ENCODE results near the gene BANF1.
"Not testable (repeated sequence)": the region's sequence is repeated elsewhere in the genome, so short reads cannot be mapped to it uniquely, and the experiment has no call there.

Gene BANF1

DNA sequence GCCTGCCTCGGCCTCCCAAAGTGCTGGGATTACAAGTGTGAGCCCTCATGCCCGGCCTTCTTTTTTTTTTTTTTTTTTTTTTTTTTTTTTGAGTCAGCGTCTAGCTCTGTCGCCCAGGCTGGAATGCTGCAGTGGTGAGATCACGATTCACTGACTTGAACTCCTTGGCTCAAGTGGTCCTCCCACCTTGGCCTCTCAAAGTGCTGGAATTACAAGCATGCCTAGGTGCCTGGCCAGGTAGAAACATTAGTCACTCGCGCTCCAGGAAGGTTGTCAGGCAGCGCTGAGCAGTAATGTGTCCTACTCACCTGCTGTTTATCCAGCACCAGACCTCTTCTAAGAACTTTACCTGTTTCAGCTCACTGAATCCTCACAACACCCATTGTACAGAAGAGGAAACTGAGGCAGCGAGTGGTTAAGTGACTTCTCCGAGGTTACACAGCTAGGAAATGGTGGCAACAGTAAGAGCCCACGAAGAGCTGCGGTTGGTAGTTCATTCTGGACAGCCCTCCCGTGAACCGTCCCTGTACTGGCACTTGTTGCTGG lies 9.0 kb downstream of the BANF1 start:
- peak; percentile 99 for DNase-seq (ENCODE audit: low spot score)

GRCh38 chr11:66011785-66012303 lies 9.5 kb downstream of the BANF1 start, which contains the start of gene CST6:
TSS of gene CST6 (plus strand) at chr11:66012008. CDS start at chr11:66012045, 37 bp downstream.
- peak; percentile 38 for DNase-seq (ENCODE audit: low spot score)

DNA sequence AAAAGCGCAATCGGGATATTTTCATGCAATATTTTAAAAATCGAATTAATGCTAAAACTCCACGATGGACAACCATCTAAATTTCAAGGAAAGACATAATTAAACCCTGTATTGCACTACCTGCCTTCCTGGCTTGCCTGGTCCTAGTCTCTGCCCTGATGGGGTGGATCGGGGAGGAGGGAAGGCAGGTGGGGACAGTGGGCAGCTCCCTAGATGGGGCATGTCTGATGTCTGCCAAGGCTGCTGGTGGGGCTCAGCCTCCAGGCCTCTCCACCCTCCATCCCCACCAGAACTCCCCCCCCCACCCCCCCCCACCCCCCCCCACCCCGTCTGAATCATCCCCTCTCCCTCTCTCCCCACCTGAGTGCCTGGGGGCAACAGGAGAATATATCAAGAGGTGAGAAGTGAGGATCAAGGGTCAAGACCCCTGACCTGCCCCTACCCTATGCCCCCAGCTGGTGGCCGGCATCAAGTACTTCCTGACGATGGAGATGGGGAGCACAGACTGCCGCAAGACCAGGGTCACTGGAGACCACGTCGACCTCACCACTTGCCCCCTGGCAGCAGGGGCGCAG lies 10.2 kb downstream of the BANF1 start:
- peak; percentile 20 for DNase-seq (ENCODE audit: low spot score)

- DNase-seq (ENCODE audit: low spot score) = peak; percentile 84
These were observed 10.9 kb downstream of the BANF1 start for GRCh38 chr11:66012946-66013761.

DNA sequence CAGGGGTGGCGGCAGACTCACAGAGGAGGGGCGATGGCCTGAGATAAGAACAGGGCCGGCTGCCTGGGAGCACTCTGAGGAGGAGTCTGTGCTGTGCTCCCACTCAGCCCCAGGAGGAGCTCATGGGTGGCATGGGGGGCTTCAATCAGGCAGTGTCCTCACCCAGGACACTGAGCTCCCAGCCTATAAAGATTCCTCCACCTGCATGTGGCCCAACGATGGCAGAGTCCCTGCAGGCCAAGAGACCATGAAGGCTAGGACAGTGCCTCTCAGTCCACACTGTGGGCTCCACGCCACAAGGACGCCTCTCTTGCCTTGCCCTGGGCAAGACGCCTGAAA lies 11.4 kb downstream of the BANF1 start:
- DNase-seq (ENCODE audit: low spot score) = no peak

GRCh38 chr11:66014804-66015453 lies 12.6 kb downstream of the BANF1 start:
- peak; percentile 38 for DNase-seq (ENCODE audit: low spot score)

GRCh38 chr11:66015454-66015881 lies 13.2 kb downstream of the BANF1 start:
- DNase-seq (ENCODE audit: low spot score) = peak; percentile 93

DNA sequence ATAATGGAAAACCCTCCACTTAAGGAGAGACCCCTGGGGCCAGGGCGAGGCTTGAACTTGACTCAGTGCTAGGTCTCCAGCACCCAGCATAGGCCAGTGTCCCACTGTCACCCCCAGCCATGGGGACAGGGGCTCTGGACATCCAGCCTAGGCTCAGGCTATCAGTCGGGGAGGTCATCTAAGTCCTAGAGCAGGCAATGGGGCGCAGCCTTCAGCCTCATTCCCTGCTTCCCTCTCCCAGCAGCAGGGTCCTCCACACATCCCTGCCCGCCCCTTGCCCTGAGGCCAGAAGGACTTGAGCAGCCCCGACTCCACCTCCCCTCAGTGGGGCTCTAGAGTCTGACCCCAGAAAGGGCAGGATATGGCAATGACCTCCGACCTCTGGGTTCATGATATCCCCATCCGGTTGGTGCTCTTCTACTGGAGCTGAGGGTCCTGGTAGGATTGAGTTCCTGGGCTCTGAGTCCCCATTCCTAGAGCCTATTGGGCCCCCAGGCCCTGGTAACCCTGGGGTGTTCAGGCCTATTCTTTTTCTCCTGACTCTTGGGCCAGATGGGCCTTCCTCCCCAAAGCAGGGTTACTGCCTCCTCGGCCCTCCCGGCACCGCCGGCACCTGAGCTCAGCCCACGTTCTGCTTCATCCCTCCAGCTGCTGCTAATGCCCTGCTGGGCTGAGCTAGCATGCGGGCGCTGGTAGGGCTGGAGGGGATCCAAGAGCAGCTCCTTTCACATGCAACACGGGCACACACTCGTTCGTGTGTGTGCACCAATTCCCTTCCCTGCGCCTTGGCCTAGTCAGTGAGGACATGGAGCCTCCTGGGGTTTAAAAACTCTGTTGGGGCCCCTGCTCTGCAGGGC lies 13.9 kb downstream of the BANF1 start:
- no peak for DNase-seq (ENCODE audit: low spot score)

DNA sequence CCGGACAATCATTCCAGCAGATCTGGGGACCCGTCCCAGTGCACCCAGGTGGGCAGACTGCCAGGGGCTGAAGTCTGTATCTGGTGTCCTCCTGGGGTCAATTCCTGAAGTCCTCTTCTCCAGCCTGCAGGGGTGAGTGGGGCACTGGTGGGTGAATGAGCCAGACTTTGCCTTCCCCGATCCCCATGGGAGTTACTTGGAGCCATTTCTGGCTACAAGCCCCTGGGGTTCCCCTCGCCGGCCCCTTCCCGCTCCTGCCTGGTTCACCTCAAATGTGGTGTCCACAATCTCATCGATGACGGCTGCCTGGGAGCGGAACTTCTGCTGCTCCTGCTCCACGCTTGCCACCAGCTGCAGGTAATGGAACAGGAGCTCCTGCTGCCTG lies 14.5 kb downstream of the BANF1 start:
- DNase-seq (ENCODE audit: low spot score) = no peak

- no peak for DNase-seq (ENCODE audit: low spot score)
These were observed 15.0 kb downstream of the BANF1 start for GRCh38 chr11:66017321-66017720.

GRCh38 chr11:66020212-66020611 lies 17.9 kb downstream of the BANF1 start:
- no peak for DNase-seq (ENCODE audit: low spot score)

- DNase-seq (ENCODE audit: low spot score) = peak; percentile 85
These were observed 18.5 kb downstream of the BANF1 start for GRCh38 chr11:66020618-66021357.

GRCh38 chr11:66022401-66023185 lies 20.3 kb downstream of the BANF1 start:
- peak; percentile 72 for DNase-seq (ENCODE audit: low spot score)

GRCh38 chr11:66023186-66023440 lies 20.8 kb downstream of the BANF1 start:
- DNase-seq (ENCODE audit: low spot score) = not testable (repeated sequence)

GRCh38 chr11:66026017-66026529 lies 23.8 kb downstream of the BANF1 start, which contains the start of gene CATSPER1:
TSS of gene CATSPER1 (minus strand) at chr11:66026479. CDS start at chr11:66026379, 100 bp downstream.
- DNase-seq (ENCODE audit: low spot score) = no peak

GRCh38 chr11:66032957-66033735 lies 30.8 kb downstream of the BANF1 start:
- DNase-seq (ENCODE audit: low spot score) = no peak

DNA sequence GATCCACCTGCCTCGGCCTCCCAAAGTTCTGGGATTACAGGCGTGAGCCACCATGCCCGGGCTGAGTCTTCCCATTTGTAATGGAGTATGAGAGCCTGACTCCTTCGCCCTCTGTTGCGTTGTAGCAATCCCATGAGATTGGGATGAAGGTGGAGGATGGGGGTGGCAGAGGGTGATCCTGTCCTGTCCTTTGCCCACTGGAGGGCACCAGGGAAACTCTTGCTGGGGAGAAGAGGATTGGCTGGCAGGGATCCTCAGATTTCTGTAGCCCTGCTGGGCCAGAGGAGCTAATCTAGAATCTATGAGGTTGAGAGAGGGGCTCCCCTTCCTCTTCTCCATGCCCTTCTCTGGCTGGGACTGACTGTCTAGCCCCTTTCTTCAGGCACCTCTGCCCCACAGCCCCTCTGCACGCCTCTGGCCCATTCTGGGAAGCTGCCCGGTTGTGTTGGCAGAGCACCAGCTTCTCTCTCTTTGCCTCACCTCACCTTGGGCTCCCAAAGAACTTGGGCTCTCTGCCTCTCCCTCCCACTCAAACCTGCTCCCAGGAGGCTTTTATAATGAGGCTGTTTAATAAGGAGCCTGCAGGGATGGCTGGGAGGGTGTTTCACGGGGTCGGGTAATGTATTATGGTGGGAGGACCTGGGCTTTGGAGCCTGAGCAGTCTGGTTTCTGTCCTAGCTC lies 33.5 kb downstream of the BANF1 start:
- no peak for DNase-seq (ENCODE audit: low spot score)

GRCh38 chr11:66036334-66036710 lies 34.0 kb downstream of the BANF1 start:
- DNase-seq (ENCODE audit: low spot score) = no peak

DNA sequence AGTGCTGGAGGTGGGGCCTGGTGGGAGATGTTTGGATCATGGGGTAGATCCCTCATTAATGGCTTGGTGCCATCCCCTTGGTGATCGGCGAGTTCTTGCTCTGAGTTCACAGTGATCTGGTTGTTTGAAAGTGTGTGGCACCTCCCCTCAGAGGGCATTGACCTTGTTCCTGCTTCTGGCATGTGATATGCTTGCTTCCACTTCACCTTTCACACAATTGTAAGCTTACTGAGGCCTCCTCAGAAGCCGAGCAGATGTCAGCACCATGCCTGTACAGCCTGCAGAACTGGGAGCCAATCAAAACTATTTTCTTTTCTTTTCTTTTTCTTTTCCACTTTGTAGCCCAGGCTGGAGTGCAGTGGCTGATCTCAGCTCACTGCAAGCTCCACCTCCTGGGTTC lies 35.0 kb downstream of the BANF1 start:
- DNase-seq (ENCODE audit: low spot score) = no peak

Measured in kidney tubule cell (primary cell).